AG09309 (cell line): ENCODE measurements around the gene PLEKHA5.
A peak's percentile ranks its signal among the peaks of the same experiment; 100 is the strongest.

Source experiments
- DNase-seq: peaks from one replicate; pipeline ENCODE4 v3.0.0-alpha.2; 2010; ENCODE audit warnings: low read depth
- H3K4me3 ChIP-seq: 2 replicates; pipeline ENCODE4 v1.5.1; 2011; ENCODE audit warnings: mild to moderate bottlenecking, low read depth, low read length, moderate library complexity; ENCODE audit not compliant: control insufficient read depth
- CTCF ChIP-seq: IDR thresholded peaks from 2 replicates; pipeline ENCODE4 v1.5.1; 2011; ENCODE audit warnings: mild to moderate bottlenecking, low read depth, low read length, inconsistent platforms; ENCODE audit not compliant: insufficient read depth, control insufficient read depth; ENCODE audit errors: missing control alignments

The PLEKHA5 gene

GRCh38 chr12:19186722-19187661 is 57.5 kb downstream of the PLEKHA5 start:
- H3K4me3 ChIP-seq = no peak overlapping the region
- DNase-seq = no peak
- TF ChIP-seq CTCF = peak; percentile 25

- no peak overlapping the region for H3K4me3 ChIP-seq
- no peak for TF ChIP-seq CTCF
Observed at GRCh38 chr12:19189522-19189921, 60.0 kb downstream of the PLEKHA5 start.

GRCh38 chr12:19190292-19191031 is 60.9 kb downstream of the PLEKHA5 start:
- no peak for TF ChIP-seq CTCF

More at GRCh38 chr12:19189522-19189921, 60.0 kb downstream of the PLEKHA5 start:
- DNase-seq = no peak

GRCh38 chr12:19191089-19191488 is 61.6 kb downstream of the PLEKHA5 start:
- no peak for DNase-seq
- H3K4me3 ChIP-seq = no peak overlapping the region
- no peak for TF ChIP-seq CTCF

More at GRCh38 chr12:19190292-19191031, 60.9 kb downstream of the PLEKHA5 start:
- DNase-seq = no peak
- no peak overlapping the region for H3K4me3 ChIP-seq

- no peak overlapping the region for H3K4me3 ChIP-seq
- no peak for DNase-seq
- no peak for TF ChIP-seq CTCF
Observed at GRCh38 chr12:19191563-19191962, 62.0 kb downstream of the PLEKHA5 start.

- no peak overlapping the region for H3K4me3 ChIP-seq
- TF ChIP-seq CTCF = no peak
- DNase-seq = no peak
Observed at GRCh38 chr12:19192710-19193109, 63.2 kb downstream of the PLEKHA5 start.
